Endothelial cell of umbilical vein (primary cell): Measurements from ENCODE around the gene CRHR1. TPM values are rescaled to one million over a fixed set of nuclear protein-coding genes. Genes with fewer than 3 reads are reported as not detected.

Source experiments
- BruUV-seq: library from RNA; stranded (reverse); fragments of 400-500 nt; replicated peaks from 2 replicates; lab custom pipeline; 2021; lab: Mats Ljungman, UMichigan
- CTCF ChIA-PET: fragments of 300-600, 350-600 bp; sonication (Branson Sonifier 250); formaldehyde crosslinking; loops from one replicate; lab custom pipeline; 2021; ENCODE audit warnings: antibody characterized with exemption, inconsistent platforms; lab: Charles Lee
- POLR2A ChIA-PET: fragments of 300-600, 350-600 bp; sonication (Branson Sonifier 250); formaldehyde crosslinking; loops from one replicate; lab custom pipeline; 2021; ENCODE audit warnings: antibody characterized with exemption, inconsistent platforms; lab: Charles Lee
- DNase-seq: peaks from one replicate; pipeline ENCODE4 v3.0.0-alpha.2; 2011; ENCODE audit warnings: low read depth, low spot score
- FAIRE-seq: peaks from 2 replicates; lab custom pipeline; 2011; peaks lifted over from hg19 to GRCh38; lab: Jason Lieb, UNC
- H2AFZ ChIP-seq: 2 replicates; pipeline ENCODE4 v1.6.0; 2012; ENCODE audit warnings: low read depth, low read length, control low read depth, inconsistent platforms
- H3K27ac ChIP-seq: 2 replicates; pipeline ENCODE4 v1.5.1; 2011; ENCODE audit warnings: low read depth, mild to moderate bottlenecking, control low read depth, low read length, moderate library complexity; ENCODE audit not compliant: insufficient read depth
- H3K27me3 ChIP-seq, 2 experiments: 2 replicates each; pipeline versions ENCODE4 v1.6.0 to v1.6.1; 2011; ENCODE audit warnings: low read length in 2 of 2, mixed read lengths in 1 of 2; ENCODE audit not compliant: control insufficient read depth in 2 of 2, insufficient read depth in 2 of 2
- H3K36me3 ChIP-seq, 2 experiments: 2 replicates in 1 of 2; 3 replicates in 1 of 2; pipeline ENCODE4 v1.5.1; 2011; ENCODE audit warnings: low read length in 2 of 2, mild to moderate bottlenecking in 1 of 2, moderate library complexity in 1 of 2; ENCODE audit not compliant: control insufficient read depth in 2 of 2, insufficient read depth in 2 of 2; ENCODE audit errors: extremely low read depth in 1 of 2
- H3K4me1 ChIP-seq: 3 replicates; pipeline ENCODE4 v1.5.1; 2011; ENCODE audit warnings: mild to moderate bottlenecking, low read length; ENCODE audit not compliant: control insufficient read depth, insufficient read depth; ENCODE audit errors: extremely low read depth
- H3K4me2 ChIP-seq: 2 replicates; pipeline ENCODE4 v1.6.1; 2011; ENCODE audit warnings: low read length, control low read depth, mixed read lengths; ENCODE audit not compliant: insufficient read depth
- H3K4me3 ChIP-seq, 3 experiments: fragments of 200-600 bp in 1 of 3; sonication (generic), shearing (Covaris generic) in 1 of 3; replicated peaks in 1 of 3; 2 replicates each; pipeline ENCODE4 v1.5.1; 2011 to 2016; ENCODE audit warnings: control low read depth in 3 of 3, low read length in 3 of 3, mild to moderate bottlenecking in 2 of 3, inconsistent platforms in 1 of 3, low read depth in 1 of 3, moderate library complexity in 1 of 3; ENCODE audit not compliant: insufficient read depth in 1 of 3
- H3K79me2 ChIP-seq: 2 replicates; pipeline ENCODE4 v1.6.0; 2012; ENCODE audit warnings: low read length, inconsistent platforms; ENCODE audit not compliant: control insufficient read depth, insufficient read depth
- H3K9ac ChIP-seq: replicated peaks from 2 replicates; pipeline ENCODE3; 2011; ENCODE audit warnings: low read length, control low read depth; ENCODE audit not compliant: insufficient read depth; ENCODE audit errors: extremely low read depth
- H3K9me1 ChIP-seq: replicated peaks from 3 replicates; pipeline ENCODE4 v1.6.0; 2011; ENCODE audit warnings: mild to moderate bottlenecking, low read length; ENCODE audit not compliant: control insufficient read depth, insufficient read depth; ENCODE audit errors: extremely low read depth
- H3K9me3 ChIP-seq: replicated peaks from 2 replicates; pipeline ENCODE4 v1.5.1; 2012; ENCODE audit warnings: low read length, inconsistent platforms; ENCODE audit not compliant: control insufficient read depth, insufficient read depth
- H4K20me1 ChIP-seq: replicated peaks from 2 replicates; pipeline ENCODE3; 2011; ENCODE audit warnings: mild to moderate bottlenecking, low read length; ENCODE audit not compliant: control insufficient read depth, insufficient read depth; ENCODE audit errors: extremely low read depth
- EZH2 ChIP-seq: IDR thresholded peaks from 2 replicates; pipeline ENCODE4 v1.6.1; 2012; ENCODE audit warnings: borderline replicate concordance, low read depth, mild to moderate bottlenecking, moderate library complexity, low read length, inconsistent platforms; ENCODE audit not compliant: severe bottlenecking
- JUN ChIP-seq: IDR thresholded peaks from 2 replicates; pipeline ENCODE4 v1.6.1; 2011; ENCODE audit warnings: borderline replicate concordance, low read depth; ENCODE audit not compliant: insufficient read length, insufficient read depth
- POLR2AphosphoS5 ChIP-seq: IDR thresholded peaks from 2 replicates; pipeline ENCODE4 v1.6.1; 2012; ENCODE audit warnings: low read depth, mild to moderate bottlenecking, control low read depth, low read length, moderate library complexity; ENCODE audit not compliant: insufficient read depth
- dilution Hi-C: fragments of 300-500 bp; cut with MboI; formaldehyde crosslinking; loops from one replicate; pipeline ENCODE4 v1.15.0; 2019; ENCODE audit warnings: low sequenced_read_pairs; ENCODE audit not compliant: extremely low pct_ligation_motif_present
- intact Hi-C: fragments of 100-400 bp; cut with micrococcal nuclease; formaldehyde crosslinking; loops from one replicate; pipeline ENCODE4 v1.10.0; 2022
- polyA plus RNA-seq, 4 experiments: library from polyadenylated mRNA; depleted of rRNA in 3 of 4; stranded (reverse) in 3 of 4; unstranded in 1 of 4; fragments of >200 nt; gene quantifications; 2 replicates each; pipeline versions ENCODE4 v1.2.1 to v1.2.3, GENCODE V29; 2011 to 2012; ENCODE audit warnings: missing spikeins in 1 of 4
- total RNA-seq: library from RNA; stranded (reverse); gene quantifications from 2 replicates; pipeline ENCODE4 v1.2.3, GENCODE V29; 2021
- TF ChIP-seq, protein P1 (sequence below): IDR thresholded peaks from 2 replicates; pipeline ENCODE4 v1.6.1; 2011; ENCODE audit not compliant: insufficient read depth, insufficient read length

Gene CRHR1
- total and polyA plus RNA-seq, 2 donors (not counting 3 experiments of a cell fraction or from before 2014, with no cell fraction given): not detected

DNA sequence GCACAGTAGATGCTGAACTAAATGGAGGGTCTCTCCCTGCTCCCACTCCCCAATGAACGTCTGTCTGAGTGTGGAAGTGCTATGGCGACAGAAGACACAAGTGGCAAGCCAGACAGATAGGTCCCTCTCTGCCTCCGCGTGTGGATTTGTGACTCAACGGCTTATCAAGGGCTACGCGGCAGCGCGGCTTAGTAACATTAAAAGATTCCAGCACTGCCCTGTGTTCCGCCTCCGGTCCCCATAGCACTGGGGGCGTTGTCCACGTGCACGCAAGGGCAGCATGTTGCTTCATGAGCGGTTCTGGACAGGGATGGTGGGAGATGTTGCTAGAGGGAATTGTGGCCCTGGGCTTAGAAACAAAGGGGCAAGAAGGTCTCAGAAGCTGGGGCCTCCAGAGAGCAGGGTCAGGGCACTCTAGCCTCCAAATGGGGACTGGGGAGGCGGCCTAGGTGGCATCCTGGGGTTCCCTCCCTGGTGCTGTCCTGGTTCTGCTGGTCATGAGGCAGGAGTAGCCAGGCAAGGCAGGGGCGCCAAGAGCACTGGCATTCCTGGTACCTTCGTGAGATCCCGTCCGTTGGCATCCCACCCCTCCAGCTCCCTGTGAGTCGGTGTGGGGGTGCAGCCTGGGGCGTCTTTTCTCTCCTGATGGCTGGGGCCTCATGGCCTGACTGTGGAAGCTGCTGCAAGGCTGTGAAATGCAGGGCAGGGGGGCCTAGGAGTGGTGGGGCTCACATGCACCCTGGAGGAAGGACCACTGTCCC lies 9.1 kb downstream of the CRHR1 start:
- Histone ChIP-seq H3K36me3 (no peaks in the 10 kb centered on the region), H3K4me3 (no peak overlapping the region), H3K79me2 (no peaks in the 10 kb centered on the region), H3K9ac (no peak overlapping the region), H3K27me3 (peaks cover 16 to 26% of the 10 kb centered on the region in 2 experiments), H3K9me1 (no peaks in the 10 kb centered on the region), H3K9me3 (no peaks in the 10 kb centered on the region), H3K27ac (no peak overlapping the region), H4K20me1 (no peaks in the 10 kb centered on the region), H3K4me1 (no peaks in the 10 kb centered on the region), H2AFZ (no peak overlapping the region), H3K4me2 (no peak overlapping the region)
- ChIA-PET CTCF (interaction anchor here (1.4 kb wide), 1 partner anchor 39 kb away, joined by 6 read pairs; no protein-coding TSS in a partner anchor), POLR2A (no interaction called here)
- dilution Hi-C loops: no loop called here
- no peak for TF ChIP-seq JUN
- TF ChIP-seq POLR2AphosphoS5: no peak
- TF ChIP-seq, protein P1, sequence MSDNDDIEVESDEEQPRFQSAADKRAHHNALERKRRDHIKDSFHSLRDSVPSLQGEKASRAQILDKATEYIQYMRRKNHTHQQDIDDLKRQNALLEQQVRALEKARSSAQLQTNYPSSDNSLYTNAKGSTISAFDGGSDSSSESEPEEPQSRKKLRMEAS: no peak
- no peak for DNase-seq
- no TSS peak for BruUV-seq
- intact Hi-C loops: no loop called here
- FAIRE-seq: no peak

DNA sequence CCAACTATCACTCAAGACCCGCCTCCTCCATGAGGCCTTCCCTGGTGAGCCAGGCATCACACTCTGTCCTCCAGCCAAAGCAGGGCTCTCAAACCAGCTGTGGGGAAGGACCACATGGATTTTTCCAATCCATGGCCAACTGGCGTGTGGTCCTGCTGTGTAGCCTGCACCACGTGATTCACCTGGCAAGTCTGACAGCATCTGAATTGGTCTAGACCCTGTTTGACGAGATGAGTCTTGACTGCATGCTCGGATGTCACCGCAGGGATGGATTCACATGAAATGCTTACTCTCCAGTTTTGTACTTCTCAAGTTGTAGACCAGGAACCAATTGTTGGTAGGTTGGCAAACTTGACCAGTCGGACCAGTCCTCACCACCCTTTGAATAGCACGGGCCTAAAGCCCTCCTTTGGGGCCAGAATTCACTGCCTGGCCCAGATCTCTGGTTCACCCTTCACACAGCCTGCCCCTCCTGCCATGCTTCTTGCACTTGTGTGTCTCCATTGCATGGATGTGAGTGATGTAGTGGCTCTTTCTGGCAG lies 9.9 kb downstream of the CRHR1 start:
- no peak overlapping the region for H3K27ac ChIP-seq
- ChIA-PET POLR2A (no interaction called here), CTCF (no interaction called here)
- no peak overlapping the region for H3K9ac ChIP-seq
- no peak for DNase-seq
- intact Hi-C loops: no loop called here
- no peaks in the 10 kb centered on the region for H3K36me3 ChIP-seq
- FAIRE-seq: no peak
- BruUV-seq: no TSS peak
- H3K79me2 ChIP-seq: no peaks in the 10 kb centered on the region
- dilution Hi-C loops: no loop called here
- H4K20me1 ChIP-seq: no peaks in the 10 kb centered on the region
- H3K4me1 ChIP-seq: no peaks in the 10 kb centered on the region
- no peaks in the 10 kb centered on the region for H3K9me1 ChIP-seq
- H3K4me3 ChIP-seq: no peak overlapping the region
- H3K27me3 ChIP-seq: peaks cover 10 to 21% of the 10 kb centered on the region in 2 experiments
- no peaks in the 10 kb centered on the region for H3K9me3 ChIP-seq
- no peak overlapping the region for H3K4me2 ChIP-seq
- H2AFZ ChIP-seq: no peak overlapping the region
- TF ChIP-seq EZH2 (no peak), POLR2AphosphoS5 (no peak)
